NK-92 treated with Interleukin-12 subunit alpha and Interleukin-12 subunit beta, amount 100 ng/mL, for 24 hours (cell line): ENCODE measurements around the gene INAFM2.

Source experiments
- DNase-seq: peaks from one replicate; lab custom pipeline; 2025; lab: John Stamatoyannopoulos, UW

INAFM2 gene

GRCh38 chr15:40306908-40307307, 16.6 kb upstream of the INAFM2 start:
- no peak for DNase-seq

DNA sequence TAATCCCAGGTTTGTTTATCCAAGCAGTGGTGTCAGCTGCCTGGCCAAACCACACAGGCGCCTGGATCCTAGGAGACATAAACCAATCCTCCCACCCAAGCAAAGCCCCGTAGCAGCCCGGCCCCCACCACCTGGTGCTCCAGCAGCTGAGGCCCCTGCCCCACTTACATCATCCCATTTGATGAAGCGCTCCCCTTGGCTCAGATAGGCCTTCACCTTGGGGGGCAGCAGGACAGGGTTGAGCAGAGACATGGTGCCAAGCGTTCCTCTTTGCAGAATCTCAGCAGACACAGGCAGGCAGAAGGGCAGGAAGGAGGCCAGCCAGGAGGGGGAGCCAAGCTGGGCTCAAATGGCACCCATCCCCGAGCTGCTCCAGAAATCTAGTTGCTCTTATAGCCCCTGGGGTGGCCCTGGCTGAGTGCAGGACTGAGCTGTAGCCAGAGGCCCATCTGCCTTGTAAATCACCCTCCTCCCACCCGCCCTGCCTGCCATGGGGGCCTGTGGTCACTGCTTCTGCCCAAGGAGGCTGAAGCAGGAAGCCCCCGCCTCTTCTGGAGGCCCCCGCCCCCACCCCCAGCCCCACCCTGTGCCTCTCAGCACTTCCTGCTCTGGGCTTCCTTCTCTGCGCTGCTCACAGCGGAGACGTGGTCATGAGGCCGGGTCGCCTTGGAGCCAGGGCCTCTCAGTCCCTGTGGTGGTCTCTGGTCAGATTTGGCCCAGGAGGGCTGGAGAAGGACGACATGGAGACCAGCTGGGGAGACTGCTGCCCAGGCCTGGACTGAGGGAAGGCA, 15.9 kb upstream of the INAFM2 start, which contains the start of gene PLCB2:
TSS of gene PLCB2 (minus strand) at position 515 of the 791 bp plus-strand sequence. CDS start at position 252, 263 bp downstream.
- peak; percentile 82 for DNase-seq

DNA sequence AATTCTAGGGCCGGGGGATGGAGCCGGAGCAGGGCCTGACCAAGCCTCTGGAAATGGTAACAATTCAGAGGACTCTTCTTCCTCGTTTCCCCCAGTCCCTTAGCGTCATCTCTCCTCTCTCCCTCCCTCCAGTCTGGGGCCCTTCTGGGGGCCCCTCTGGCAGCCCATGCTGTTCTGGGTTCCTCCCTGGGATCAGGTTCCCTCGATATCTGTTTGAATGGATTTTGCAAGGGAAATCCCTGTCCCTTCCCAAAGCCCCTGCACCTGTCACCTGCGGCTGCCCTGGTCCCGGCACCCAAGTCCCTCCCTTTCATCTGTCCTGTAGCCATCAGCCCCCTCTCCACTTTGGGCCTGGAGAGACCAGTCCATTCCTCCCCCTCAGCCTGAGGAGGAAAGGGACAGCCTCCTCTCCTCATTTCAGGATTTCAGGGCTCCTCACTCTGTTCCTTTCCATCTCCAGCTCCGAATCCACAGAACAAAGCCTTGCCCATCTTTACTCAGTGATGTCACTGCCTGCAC, 14.1 kb upstream of the INAFM2 start:
- no peak for DNase-seq

GRCh38 chr15:40310001-40310959, 13.2 kb upstream of the INAFM2 start:
- DNase-seq, result peak; percentile 71

DNA sequence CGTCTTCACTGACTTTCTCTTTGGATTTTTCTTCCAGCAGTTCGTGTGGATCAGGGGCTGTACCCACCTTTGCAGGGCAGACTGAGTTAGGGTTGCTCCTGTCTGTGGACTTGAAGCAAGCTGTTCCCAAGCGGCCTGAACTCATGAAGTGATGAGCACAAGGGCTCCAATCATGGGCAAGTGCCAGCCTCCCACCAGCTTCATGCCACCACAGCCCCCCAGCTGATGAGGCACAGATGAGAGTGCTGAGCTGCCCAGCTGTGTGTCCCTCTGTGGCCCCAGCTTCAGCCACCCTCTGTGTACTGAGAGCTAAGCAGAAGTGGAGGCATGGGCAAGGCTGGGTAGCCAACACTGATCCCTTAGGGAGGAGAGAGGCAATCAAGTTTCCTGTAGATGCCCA, 12.5 kb upstream of the INAFM2 start:
- no peak for DNase-seq

- DNase-seq, result no peak
Measured at GRCh38 chr15:40312370-40313158, 10.9 kb upstream of the INAFM2 start.

DNA sequence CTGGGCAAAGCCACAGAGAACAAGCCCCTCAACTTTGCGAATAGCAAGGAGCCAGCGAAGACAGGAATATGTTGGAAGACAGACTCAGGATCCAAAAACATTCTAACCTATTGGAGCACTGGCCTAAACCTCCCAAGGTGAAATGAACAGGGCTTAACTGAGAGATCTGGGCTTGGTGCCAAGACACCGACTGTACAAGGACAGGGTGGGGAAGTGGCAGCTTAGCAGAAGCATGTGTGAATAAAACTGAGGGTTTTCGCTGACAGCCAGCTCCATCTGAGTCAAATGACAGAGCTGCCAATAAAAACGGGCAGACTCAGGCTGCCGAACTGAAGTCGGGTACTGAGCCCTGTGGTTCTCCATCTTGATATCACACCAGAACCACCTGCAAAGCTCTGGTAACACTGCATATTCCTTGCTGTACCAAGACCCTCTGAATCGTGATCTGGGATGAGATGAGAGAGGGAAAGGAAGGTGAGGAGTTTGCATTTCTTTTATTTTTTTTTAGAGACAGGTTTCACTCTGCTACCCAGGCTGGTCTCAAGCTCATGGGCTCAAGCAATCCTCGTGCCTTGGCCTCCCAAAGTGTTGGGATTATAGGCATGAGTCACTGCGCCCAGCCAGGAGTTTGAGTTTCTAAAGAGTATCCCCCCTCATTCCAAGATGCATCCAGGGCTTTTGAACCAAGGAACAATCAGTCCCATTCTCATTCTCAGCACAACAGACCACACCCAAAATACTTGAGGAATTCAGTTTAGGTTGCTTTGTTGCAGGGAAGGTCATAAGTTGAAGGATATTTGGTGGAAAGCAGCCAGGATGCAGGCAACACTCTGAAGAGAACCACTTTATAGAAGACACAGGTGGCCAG, 9.7 kb upstream of the INAFM2 start:
- DNase-seq, result no peak

DNA sequence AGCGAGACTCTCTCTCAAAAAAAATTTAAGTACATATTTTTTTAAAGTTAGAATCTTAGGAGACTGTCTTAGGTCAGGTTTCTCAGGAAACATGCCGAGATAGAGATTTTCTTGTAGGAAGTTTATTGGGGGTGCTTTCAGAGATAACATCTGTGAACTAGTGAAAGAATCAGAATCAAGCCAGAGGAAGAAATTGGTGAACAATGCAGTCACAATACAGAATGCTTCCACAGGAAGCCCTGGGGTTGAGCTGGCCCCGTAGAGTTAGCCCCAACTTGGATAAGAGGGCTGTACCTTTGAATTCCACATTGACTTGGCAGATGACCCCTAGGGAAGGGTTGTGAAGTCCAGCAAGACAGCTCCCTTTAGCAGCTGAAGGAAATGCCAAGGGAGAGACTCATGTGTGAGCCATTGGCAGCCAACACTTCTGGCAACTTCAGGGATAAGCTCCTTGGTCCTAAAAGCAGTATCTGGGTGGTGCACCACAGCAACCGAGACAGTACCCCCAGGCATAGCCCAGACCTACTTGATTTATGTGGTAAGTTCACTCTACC, 8.7 kb upstream of the INAFM2 start:
- no peak for DNase-seq

- no peak for DNase-seq
Measured at GRCh38 chr15:40316931-40317330, 6.6 kb upstream of the INAFM2 start.

DNA sequence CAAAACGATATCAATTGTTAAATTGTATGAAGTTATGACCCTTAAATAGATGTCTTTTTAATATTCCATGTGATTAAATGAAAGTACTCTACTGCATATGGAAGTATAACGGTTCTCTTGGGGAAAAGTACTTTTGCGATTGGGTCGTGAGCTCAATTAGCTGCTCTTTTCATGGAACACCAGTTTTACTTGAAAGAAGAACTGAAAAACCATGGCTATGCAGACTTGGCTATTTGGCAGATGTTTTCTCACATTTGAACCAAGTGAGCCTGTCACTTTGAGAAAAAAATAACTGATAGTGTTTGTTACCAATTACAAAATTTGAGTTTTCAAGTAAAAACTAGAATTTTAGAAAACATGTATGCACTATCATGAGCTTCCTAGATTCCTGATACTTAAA, 5.9 kb upstream of the INAFM2 start:
- DNase-seq, result no peak

DNA sequence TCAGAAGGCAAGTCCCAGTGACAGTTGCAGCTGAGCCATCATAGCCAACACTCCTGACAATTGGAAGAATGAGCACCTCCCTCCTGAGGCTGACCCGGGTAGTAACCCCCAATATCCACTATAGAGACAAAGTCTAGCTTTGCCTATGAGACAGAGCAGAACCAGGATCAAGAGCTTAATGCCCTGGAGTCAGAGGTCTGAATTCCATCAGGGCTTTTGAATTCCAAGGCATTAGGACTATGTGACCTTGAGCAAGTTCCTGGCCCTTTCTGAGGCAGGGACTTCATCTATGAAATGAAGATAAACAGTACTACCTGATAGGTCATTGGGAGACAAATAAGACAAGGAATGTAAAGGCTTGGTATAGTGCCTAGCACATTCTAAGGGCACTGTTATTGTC, 3.1 kb upstream of the INAFM2 start:
- DNase-seq, result no peak

DNA sequence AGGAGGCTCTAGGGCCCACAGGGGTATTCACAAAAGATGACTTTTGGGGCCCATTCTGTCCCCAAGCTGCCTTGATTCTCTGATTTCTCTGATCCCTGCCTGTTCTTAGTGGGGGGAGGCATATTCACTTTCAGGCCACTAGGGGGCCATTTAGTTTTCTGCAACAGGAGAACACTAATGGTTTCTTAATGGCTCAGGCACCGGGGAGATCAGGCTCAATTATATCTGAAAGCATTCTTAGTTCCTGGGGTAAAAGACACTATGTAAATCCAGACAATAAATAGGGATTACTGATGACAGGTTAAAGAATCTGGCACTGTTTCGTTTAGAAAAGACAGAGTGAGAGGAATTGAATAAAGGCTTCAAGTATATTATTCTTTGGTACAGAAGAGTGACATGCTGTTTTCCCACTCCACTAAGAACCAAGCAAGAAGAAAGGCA, 2.5 kb upstream of the INAFM2 start:
- peak; percentile 37 for DNase-seq

DNA sequence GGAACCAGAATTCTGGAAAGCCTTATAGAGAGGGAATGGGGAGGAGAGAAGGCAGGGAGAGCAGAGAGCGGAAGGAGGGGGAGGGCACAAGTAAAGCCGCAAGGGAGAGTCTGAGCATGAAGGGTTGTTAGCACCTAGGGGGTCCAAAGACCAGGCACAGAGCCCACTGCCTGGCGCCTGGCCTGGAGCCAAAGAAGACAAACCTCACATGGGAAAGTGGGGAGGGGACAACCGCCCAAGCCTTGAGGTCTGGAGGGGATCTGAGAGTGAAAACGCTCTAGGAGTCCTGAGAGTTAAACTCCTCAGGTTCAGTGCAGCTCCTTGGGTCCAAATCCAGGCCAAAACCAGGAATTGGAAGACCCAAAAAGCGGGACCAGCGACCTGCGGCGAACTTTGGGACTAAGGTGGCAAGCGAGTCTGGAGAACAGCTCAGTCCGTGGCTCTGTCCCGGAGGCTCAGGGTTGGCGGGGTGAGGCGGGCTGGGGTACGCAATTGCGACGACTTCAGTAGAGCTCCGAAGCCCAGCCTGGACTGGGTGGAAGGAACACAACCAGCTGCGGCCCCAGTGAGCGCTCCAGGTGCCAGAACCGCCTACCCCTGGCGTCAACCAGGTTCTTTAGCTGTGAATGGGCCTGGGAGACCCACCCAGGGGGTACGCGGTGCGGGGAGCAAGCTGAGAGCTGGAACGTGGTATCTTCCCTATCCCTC, 807 bp upstream of the INAFM2 start:
- no peak for DNase-seq

- no peak for DNase-seq
Measured at GRCh38 chr15:40323953-40324937, 753 bp downstream of the INAFM2 start.

DNA sequence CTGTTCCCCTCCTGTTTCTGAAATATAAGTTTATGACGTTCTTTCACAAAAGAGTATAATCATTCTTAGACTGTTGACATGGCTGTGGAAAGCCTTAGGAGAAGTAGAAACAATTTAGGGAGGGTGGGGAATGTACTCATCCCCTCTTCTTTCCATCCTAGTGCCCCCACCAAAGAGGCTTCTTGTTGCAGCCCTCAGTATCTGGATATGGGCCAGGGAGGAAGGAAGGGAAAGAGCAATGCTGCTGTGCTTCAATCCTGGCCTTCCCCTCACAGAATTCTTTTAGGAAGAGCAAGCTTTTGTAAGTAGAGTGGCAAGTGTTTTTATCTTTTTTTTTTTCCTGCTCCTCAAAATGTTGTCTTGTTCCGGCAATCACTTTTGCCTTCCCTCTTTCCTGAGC, 1.7 kb downstream of the INAFM2 start:
- DNase-seq, result no peak

DNA sequence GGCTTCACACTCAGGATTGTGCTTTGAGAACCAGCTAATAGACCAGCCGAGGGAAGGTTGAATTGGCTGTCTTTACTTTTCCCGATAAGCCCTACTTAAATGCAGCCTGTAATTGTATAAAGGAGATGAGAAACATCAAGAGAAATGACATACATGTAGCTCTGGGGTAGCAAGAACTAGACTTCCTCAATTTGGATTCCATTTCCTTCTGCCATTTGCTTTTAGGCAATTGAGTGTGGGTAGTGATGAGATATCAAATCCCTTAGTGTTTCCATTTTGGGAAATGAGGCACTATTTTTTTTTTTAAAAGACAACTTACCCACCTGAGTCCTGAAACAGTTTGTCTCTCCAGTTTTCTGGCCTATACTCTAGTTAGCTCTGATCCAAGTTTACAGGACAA, 2.2 kb downstream of the INAFM2 start:
- DNase-seq, result no peak

GRCh38 chr15:40327457-40327856, 4.0 kb downstream of the INAFM2 start:
- DNase-seq, result no peak

GRCh38 chr15:40328176-40328575, 4.7 kb downstream of the INAFM2 start:
- no peak for DNase-seq

DNA sequence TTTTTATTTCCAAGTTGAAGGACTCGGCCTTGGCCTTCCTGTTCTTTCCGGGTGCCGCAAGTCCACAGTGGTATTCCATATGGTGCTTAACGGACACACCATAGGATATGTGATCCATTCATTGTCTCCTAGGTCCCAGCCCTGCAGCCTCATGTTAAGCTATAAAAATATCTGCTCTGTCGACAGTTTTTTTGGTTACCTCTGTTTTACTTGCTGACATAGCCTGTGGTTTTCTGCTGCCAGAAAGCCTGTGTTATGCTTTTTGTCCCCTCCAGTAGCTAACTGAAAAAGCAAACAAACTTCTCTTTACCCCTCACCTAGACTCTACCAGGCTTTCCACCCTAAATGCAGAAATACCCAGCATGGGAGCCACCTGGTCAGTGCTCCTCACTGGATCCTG, 5.3 kb downstream of the INAFM2 start:
- DNase-seq, result no peak
